ENCODE results near the gene CACNA2D3. TPM values are rescaled to one million over a fixed set of nuclear protein-coding genes. Genes with fewer than 3 reads are reported as not detected.

Gene CACNA2D3
- total RNA-seq, 1 donor from 2014 or later, result 10.0 TPM

DNA sequence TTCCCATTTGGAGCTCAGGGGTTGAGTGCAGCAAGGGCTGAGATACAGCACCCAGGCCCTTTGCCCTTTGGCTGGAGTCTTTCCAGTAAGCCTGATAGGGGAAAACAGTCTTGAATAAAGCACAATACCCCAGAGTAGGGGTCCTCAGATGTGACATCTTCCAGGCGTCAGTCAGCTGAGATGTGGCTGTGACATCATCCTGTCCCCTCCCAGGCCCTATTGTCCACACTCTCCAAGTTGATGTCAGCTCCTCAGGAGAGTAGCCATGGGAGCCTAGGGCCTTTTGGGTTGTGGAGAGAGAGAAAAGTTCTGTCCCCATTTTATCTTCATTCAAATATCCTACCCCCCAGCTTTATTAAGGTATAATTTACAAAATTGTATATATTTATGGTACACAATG is 92.5 kb downstream of the CACNA2D3 start:
- H3K4me3 Mint-ChIP-seq (ENCODE audit: unreplicated experiment), result no peak overlapping the region
- no peak for DNase-seq
- TF ChIP-seq, protein P1, sequence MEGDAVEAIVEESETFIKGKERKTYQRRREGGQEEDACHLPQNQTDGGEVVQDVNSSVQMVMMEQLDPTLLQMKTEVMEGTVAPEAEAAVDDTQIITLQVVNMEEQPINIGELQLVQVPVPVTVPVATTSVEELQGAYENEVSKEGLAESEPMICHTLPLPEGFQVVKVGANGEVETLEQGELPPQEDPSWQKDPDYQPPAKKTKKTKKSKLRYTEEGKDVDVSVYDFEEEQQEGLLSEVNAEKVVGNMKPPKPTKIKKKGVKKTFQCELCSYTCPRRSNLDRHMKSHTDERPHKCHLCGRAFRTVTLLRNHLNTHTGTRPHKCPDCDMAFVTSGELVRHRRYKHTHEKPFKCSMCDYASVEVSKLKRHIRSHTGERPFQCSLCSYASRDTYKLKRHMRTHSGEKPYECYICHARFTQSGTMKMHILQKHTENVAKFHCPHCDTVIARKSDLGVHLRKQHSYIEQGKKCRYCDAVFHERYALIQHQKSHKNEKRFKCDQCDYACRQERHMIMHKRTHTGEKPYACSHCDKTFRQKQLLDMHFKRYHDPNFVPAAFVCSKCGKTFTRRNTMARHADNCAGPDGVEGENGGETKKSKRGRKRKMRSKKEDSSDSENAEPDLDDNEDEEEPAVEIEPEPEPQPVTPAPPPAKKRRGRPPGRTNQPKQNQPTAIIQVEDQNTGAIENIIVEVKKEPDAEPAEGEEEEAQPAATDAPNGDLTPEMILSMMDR (IDR thresholded peaks at IDR 0.05; ENCODE audit: partially characterized antibody, unreplicated experiment), result no peak
- H3K27ac Mint-ChIP-seq (ENCODE audit: unreplicated experiment), result no peak overlapping the region
- peaks cover 5% of the 10 kb centered on the region for H3K9me3 Mint-ChIP-seq (ENCODE audit: unreplicated experiment)
- no peaks in the 10 kb centered on the region for H3K4me1 Mint-ChIP-seq (ENCODE audit: low read depth, unreplicated experiment)
- H3K36me3 Mint-ChIP-seq (ENCODE audit: unreplicated experiment), result peaks cover 5% of the 10 kb centered on the region
- no peaks in the 10 kb centered on the region for H3K27me3 Mint-ChIP-seq (ENCODE audit: unreplicated experiment)

DNA sequence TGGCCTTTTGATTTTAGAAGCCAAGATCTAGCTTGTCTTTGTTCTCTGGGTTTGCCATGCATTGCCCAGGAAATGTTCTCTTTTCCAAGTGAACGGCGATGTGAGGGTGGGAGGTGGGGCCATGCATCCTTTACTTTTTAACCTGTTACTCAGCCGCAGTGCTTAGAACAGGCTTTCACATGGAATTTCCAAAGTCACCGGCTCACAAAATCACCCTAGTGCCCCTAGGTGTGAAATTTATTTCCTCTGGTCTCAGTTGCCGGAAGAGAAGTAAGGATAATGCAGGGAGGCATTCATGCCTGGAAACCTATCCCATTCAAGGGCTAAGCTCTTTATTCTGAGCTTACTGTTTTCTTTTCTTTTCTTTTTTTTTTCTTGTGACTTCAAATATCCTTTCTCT is 93.2 kb downstream of the CACNA2D3 start:
- no peaks in the 10 kb centered on the region for H3K27me3 Mint-ChIP-seq (ENCODE audit: unreplicated experiment)
- no peak for DNase-seq
- peaks cover 5% of the 10 kb centered on the region for H3K9me3 Mint-ChIP-seq (ENCODE audit: unreplicated experiment)

DNA sequence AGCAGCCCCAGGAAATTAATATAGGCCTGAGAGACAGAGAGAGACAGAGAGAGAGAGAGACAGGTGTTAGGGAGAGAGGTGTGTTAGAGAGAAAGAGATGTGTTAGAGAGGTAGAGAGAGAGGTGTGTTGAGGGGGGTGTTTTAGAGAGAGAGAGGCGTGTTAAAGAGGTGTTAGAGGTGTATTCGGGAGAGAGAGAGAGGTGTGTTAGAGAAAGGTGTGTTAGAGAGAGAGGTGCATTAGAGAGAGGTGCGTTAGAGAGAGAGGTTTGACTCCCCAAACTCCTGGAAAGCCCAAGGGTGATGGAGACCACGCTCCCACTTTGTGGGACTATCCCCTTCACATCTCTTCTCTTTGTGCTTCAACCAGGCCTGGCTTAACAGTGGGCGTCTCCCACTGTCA is 95.5 kb downstream of the CACNA2D3 start:
- Mint-ChIP-seq H3K4me1 (ENCODE audit: low read depth, unreplicated experiment) (no peaks in the 10 kb centered on the region), H3K27ac (ENCODE audit: unreplicated experiment) (no peak overlapping the region), H3K27me3 (ENCODE audit: unreplicated experiment) (no peaks in the 10 kb centered on the region), H3K4me3 (ENCODE audit: unreplicated experiment) (no peak overlapping the region), H3K9me3 (ENCODE audit: unreplicated experiment) (no peaks in the 10 kb centered on the region), H3K36me3 (ENCODE audit: unreplicated experiment) (no peaks in the 10 kb centered on the region)
- no peak for DNase-seq
- TF ChIP-seq, protein P1 (IDR thresholded peaks at IDR 0.05; ENCODE audit: partially characterized antibody, unreplicated experiment), result no peak

More for the DNA sequence above, 93.2 kb downstream of the CACNA2D3 start:
- peaks cover 5% of the 10 kb centered on the region for H3K36me3 Mint-ChIP-seq (ENCODE audit: unreplicated experiment)
- TF ChIP-seq, protein P1 (IDR thresholded peaks at IDR 0.05; ENCODE audit: partially characterized antibody, unreplicated experiment), result no peak
- no peaks in the 10 kb centered on the region for H3K4me1 Mint-ChIP-seq (ENCODE audit: low read depth, unreplicated experiment)
- H3K4me3 Mint-ChIP-seq (ENCODE audit: unreplicated experiment), result no peak overlapping the region
- no peak overlapping the region for H3K27ac Mint-ChIP-seq (ENCODE audit: unreplicated experiment)

DNA sequence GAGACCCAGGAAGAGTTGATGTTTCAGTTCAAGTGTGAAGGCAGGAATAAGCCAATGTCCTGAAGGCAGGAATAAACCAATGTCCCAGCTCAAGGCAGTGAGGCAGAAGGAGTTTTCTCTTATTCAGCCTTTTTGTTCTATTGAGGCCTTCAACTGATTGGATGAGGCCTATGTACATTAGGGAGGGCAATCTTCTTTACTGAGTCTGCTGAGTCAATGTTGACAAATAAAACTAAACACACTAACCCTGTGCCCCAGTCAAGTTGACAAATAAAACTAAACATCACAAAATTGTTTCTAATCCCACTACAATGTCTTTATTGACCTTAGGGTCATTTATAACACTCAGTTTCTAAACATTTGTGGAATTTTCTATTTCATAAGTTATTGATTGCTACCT is 100.0 kb downstream of the CACNA2D3 start:
- Mint-ChIP-seq H3K36me3 (ENCODE audit: unreplicated experiment) (no peaks in the 10 kb centered on the region), H3K9me3 (ENCODE audit: unreplicated experiment) (no peaks in the 10 kb centered on the region), H3K4me3 (ENCODE audit: unreplicated experiment) (no peak overlapping the region), H3K4me1 (ENCODE audit: low read depth, unreplicated experiment) (no peaks in the 10 kb centered on the region), H3K27ac (ENCODE audit: unreplicated experiment) (no peak overlapping the region), H3K27me3 (ENCODE audit: unreplicated experiment) (no peaks in the 10 kb centered on the region)
- no peak for DNase-seq
- TF ChIP-seq, protein P1 (IDR thresholded peaks at IDR 0.05; ENCODE audit: partially characterized antibody, unreplicated experiment), result no peak

DNA sequence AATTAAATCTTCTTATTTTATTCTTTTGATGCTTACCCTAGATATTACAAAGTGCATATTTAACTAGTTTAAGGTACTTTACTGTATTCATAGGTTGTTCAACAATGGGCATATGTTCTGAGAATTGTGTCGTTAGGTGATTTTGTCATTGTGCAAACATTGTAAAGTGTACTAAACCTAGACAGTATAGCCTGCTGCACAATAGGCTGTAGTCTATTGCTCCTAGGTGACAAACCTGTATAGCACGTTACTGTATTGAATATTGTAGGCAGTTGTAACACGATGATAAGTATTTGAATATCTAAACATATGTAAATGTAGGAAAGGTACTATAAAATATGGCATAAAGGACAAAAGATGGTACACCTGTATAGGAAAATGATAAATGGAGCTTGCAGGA is 100.7 kb downstream of the CACNA2D3 start:
- no peak overlapping the region for H3K27ac Mint-ChIP-seq (ENCODE audit: unreplicated experiment)
- no peak for DNase-seq
- H3K9me3 Mint-ChIP-seq (ENCODE audit: unreplicated experiment), result no peaks in the 10 kb centered on the region
- TF ChIP-seq, protein P1 (IDR thresholded peaks at IDR 0.05; ENCODE audit: partially characterized antibody, unreplicated experiment), result no peak
- no peaks in the 10 kb centered on the region for H3K27me3 Mint-ChIP-seq (ENCODE audit: unreplicated experiment)
- H3K4me1 Mint-ChIP-seq (ENCODE audit: low read depth, unreplicated experiment), result no peaks in the 10 kb centered on the region
- H3K36me3 Mint-ChIP-seq (ENCODE audit: unreplicated experiment), result no peaks in the 10 kb centered on the region
- no peak overlapping the region for H3K4me3 Mint-ChIP-seq (ENCODE audit: unreplicated experiment)
